NCI-H2107 treated with DMSO at 0.1 percent for 48 hours (cell line): ENCODE data around the gene TICRR.

ENCODE experiments used
- DNase-seq: peaks from one replicate; lab custom pipeline; 2025; ENCODE audit not compliant: unreplicated experiment; lab: John Stamatoyannopoulos, UW

The TICRR gene

GRCh38 chr15:89653578-89653977 is 78.3 kb downstream of the TICRR start:
- DNase-seq, result no peak

- DNase-seq, result no peak
Observed at GRCh38 chr15:89654301-89654761, 79.1 kb downstream of the TICRR start.

DNA sequence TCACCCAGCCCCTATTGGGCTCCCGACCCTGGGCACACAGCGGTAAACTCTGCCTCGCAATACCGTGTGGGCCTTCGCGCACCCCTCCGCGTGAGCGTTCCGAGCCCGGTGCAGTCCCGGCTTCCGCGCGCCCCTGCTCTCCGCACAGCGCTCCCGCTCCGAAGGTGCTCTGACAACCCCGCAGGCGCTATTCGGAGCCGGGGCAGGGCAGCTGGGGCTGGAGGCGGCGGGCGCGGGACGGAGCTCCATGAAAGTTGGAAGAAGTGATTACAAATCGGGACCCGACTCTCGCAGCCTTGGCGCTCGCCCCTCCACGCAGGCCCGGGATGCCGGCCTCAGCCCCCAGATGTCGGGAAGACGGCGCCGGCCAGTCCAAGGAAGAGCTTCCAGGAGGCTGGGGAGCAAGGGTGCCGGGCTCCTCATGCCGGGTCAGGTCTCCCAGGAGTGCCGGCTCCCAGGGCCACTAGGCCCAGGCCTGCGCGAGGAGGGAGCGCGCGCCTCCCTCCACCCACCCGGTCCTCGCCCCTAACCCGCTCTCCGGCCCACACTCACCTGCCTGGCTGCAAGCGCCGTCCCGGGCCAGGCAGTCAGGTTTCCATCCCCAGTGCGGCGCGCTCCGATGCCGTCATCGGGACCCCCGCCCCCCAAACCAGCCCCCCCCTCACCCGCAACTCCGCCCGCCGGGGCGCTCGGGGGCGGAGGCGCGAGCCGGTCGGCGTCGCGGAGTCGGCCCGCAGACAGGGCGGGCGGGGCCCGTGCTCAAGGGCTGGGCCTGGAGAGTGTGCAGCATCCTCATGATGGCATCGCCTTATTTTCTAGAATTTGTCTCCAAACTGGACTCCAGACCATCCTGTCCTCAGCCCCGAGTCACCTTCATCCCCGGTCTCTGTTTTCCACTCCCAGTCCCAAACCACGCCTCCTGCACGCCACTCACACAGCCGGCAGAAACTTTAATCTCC is 79.9 kb downstream of the TICRR start, which contains the start of gene KIF7:
Gene KIF7 (minus strand): TSS at position 621 of the 959 bp plus-strand sequence. CDS start 2,537 bp downstream, outside the sequence.
- DNase-seq, result no peak

DNA sequence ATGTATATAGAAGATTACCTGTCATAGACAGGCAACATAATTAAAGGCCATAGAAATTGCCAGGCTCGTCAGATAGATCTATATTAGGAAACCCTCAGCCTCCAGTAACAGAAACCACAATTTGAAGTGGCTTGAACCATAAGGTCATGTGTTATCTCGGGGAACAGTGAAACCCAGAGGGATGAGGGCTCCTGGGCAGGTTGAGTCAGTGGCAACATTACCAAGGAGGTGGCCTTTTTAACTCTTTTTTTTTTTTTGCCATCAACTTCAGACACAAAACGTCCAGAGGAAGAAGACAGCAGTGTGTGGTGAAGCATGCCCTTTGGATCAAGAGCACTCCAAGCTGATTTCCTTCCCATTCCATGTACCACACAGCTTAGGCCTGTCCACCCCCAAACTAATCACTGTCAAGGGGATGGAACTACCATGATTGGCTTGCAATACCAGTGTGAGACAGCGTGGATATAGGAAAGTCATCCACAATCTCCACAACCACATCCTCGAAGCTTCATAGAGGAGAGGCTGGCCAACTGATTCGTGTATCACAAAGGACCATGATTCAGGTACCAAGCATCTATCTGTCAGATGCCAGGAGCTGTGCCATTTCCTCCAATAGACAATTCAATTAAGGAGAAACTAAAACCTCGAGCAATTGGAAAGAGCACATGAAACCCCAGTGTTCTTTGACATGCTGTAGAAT is 81.0 kb downstream of the TICRR start:
- DNase-seq, result no peak

GRCh38 chr15:89657686-89658200 is 82.5 kb downstream of the TICRR start:
- DNase-seq, result no peak

- DNase-seq, result no peak
Observed at GRCh38 chr15:89659295-89659694, 84.0 kb downstream of the TICRR start.

GRCh38 chr15:89660556-89660955 is 85.3 kb downstream of the TICRR start:
- DNase-seq, result no peak

- no peak for DNase-seq
Observed at GRCh38 chr15:89662893-89663626, 87.8 kb downstream of the TICRR start.

- peak; percentile 57 for DNase-seq
Observed at GRCh38 chr15:89664441-89665350, 89.4 kb downstream of the TICRR start.

- DNase-seq, result no peak
Observed at GRCh38 chr15:89665449-89666181, 90.3 kb downstream of the TICRR start.

GRCh38 chr15:89666184-89666857 is 91.1 kb downstream of the TICRR start:
- DNase-seq, result no peak

DNA sequence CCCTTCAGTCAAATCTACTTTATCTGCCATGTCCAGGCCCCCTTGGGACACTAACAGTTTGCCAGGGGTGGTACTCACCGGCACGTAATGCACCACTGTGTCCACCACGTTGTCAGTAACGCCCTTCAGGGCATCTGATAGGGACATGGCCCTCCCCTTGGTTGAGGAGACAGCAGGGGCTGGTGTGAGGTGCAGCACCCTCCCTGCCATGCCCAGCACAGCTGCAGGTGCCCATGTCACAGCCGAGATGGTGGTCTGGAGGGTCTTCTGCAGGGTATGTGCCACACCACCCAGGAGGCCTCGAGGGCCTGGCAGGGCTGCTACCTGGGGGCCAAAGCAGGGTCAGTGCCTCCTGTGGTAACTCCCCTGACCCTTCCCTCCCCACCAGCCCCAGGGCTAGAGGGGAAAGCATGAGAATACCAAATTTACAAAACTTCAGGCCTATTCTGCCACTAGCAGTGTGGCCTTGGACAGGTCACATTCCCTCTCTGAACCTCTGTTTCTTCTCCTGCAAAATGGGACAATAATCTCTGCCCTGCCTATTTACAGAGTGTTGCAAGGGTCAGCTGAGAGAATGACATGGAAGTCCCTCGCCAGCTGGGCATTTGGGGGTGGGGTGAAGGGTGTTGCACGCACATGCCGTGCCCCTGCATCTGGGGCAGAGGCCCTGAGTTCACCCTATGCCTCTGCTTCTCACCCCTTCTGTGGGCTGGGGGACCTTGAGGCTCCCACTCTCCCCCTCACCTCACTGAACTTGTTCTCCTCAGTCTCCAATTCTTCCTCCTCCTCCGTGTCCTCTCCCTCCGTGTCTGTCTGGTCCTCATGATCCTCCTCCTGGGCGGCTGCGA is 91.8 kb downstream of the TICRR start:
- no peak for DNase-seq

- no peak for DNase-seq
Observed at GRCh38 chr15:89667706-89667960, 92.4 kb downstream of the TICRR start.

DNA sequence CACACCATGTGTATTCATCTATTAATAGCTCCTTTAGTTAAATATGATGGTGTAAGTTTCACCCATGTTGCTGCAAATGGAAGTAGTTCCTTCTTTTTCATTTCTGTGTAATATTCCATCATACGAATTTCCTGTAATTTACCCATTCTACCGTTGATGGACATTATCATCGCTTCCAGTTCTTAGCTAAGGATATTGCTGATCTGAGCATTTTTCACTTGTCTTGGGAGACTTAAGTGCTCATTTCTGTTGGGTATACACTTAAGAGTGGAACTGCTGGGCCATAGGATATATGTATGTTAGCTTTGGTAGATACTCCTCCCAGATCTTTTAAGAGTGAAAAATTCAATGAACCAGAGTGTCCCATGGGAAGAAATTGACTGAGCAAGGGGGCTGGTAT is 92.9 kb downstream of the TICRR start:
- DNase-seq, result no peak

DNA sequence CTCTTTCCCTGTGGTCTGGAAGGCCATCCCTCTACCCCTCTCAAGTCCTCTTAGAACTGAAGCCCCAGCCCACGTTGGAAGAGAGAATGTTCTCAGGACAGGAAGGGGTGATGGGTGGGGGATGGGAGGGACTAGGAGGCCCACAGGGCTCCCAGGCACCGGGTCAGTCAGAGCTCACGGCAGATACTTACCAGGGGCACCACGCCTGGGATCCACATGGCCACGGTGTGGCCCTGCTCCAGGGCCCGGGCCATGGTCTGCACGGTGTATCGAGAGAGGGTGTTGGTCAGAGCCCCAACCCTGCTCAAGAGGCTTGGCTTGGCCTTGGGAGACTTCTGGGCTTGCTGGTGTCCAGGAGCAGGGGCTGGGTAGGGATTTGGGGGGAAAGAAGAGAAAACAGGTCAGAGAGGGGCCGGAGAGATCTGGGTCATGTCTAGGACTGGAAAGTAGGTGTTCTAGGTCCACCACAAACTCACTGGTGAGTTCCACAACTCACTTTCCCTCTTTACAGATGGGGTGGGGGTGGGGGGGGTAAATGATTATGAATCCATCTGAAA is 94.1 kb downstream of the TICRR start:
- DNase-seq, result no peak

- DNase-seq, result no peak
Observed at GRCh38 chr15:89669941-89670340, 94.7 kb downstream of the TICRR start.

DNA sequence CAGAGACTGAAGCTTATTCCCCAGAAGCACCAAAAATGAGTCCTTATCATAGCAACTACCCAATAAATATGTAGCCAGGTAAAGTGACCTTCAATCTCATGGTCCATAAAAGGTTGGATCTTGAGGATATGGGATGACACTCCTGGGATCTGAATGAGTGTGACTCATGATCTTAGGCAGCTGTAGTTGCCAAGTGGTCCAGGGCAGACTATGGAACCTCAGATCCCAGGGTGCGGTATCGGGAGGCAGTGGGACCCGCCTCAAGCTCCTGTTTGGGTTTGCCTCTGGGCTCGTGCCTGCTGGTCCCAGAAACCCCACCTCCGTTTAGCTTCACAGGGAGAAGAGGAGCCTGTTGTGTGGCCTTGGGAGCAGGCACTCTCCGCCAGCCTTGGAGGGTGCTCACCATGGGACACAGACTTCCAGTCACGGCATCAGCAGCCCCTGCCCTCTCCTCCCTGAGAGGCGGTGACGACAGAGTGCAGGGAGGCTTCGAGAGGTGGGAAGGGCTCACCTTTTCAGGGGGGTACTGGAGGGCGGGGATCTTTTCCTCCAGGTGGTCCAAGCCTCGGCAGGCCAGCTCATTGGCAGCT is 95.8 kb downstream of the TICRR start:
- no peak for DNase-seq
